H1 (cell line): ENCODE results near the gene YEATS4. TPM values are rescaled to one million over a fixed set of nuclear protein-coding genes. Genes with fewer than 3 reads are reported as not detected.

ENCODE experiments used
- ATF3 ChIP-seq: IDR thresholded peaks from 2 replicates; pipeline ENCODE4 v1.6.1; 2011; ENCODE audit warnings: low read depth, mild to moderate bottlenecking, low read length; ENCODE audit not compliant: insufficient read depth
- CBX8 ChIP-seq: fragments of 300-800, 300-1000 bp; sonication (generic); IDR thresholded peaks from 2 replicates; pipeline ENCODE4 v1.7.1; 2016; ENCODE audit warnings: low read depth, low read length, borderline replicate concordance
- CHD7 ChIP-seq: fragments of 300-600 bp; sonication (generic); IDR thresholded peaks from 2 replicates; pipeline ENCODE4 v1.7.1; 2012; ENCODE audit warnings: low read length, moderate library complexity, mild to moderate bottlenecking, inconsistent platforms; ENCODE audit not compliant: insufficient replicate concordance
- JUN ChIP-seq: IDR thresholded peaks from 2 replicates; pipeline ENCODE4 v1.6.1; 2011; ENCODE audit warnings: low read depth, mild to moderate bottlenecking, improper control_type of control experiment, low read length
- KDM4A ChIP-seq: IDR thresholded peaks from one replicate; pipeline ENCODE4 v1.7.1; 2012; ENCODE audit warnings: low read depth, mild to moderate bottlenecking, moderate library complexity, low read length, inconsistent platforms; ENCODE audit not compliant: severe bottlenecking
- POLR2AphosphoS5 ChIP-seq: IDR thresholded peaks from 2 replicates; pipeline ENCODE4 v1.6.1; 2011; ENCODE audit warnings: low read depth, low read length
- RAD21 ChIP-seq, 2 experiments: IDR thresholded peaks in 1 of 2; conservative IDR thresholded peaks in 1 of 2; 2 replicates each; pipeline ENCODE4 v1.6.1; 2011; ENCODE audit warnings: low read depth in 2 of 2, low read length in 2 of 2, improper control_type of control experiment in 1 of 2, inconsistent platforms in 1 of 2, mild to moderate bottlenecking in 1 of 2, moderate library complexity in 1 of 2
- SIRT6 ChIP-seq: IDR thresholded peaks from one replicate; pipeline ENCODE4 v1.7.1; 2012; ENCODE audit warnings: low read length, inconsistent platforms
- SP1 ChIP-seq: IDR thresholded peaks from 2 replicates; pipeline ENCODE4 v1.6.1; 2011; ENCODE audit warnings: low read depth, low read length
- polyA plus RNA-seq, 7 experiments: library from polyadenylated mRNA; depleted of rRNA in 3 of 7; stranded (reverse) in 5 of 7; unstranded in 2 of 7; fragments of >200 nt in 5 of 7; fragments of 200-250 nt in 2 of 7; gene quantifications; 1 replicate in 5 of 7; 2 replicates in 1 of 7; 4 replicates in 1 of 7; pipeline versions ENCODE4 v1.2.1 to v1.2.3, GENCODE V29; 2011 to 2013; ENCODE audit warnings: missing spikeins in 2 of 7, mixed read lengths in 2 of 7
- total RNA-seq: library from RNA; stranded (reverse); fragmentation: NEBNext Ultra II Directional; extraction: Animal tissue kit (Norgen Biotek cat#: 25700); gene quantifications from 2 replicates; pipeline ENCODE4 v1.2.1, GENCODE V29; 2021

Gene YEATS4
- total and polyA plus RNA-seq, 2 of the 8 experiments (the other 6 are each of a cell fraction or from before 2014, with no cell fraction given) = 25.7 to 32.5 TPM

- TF ChIP-seq CHD7 (no peak), ATF3 (no peak), POLR2AphosphoS5 (peak; percentile 92), SP1 (no peak), CBX8 (no peak), SIRT6 (no peak), RAD21 (IDR thresholded peaks at IDR 0.05 in 1 of 2, conservative IDR thresholded peaks at IDR 0.05 in 1 of 2; ENCODE audit: low read depth in 2 of 2, low read length in 2 of 2) (no peak), JUN (no peak), KDM4A (peak; percentile 57)
These were observed at the start of gene YEATS4 (continued) for GRCh38 chr12:69359531-69360347.
